Stomach (tissue), 9 donors: Measurements from ENCODE around the gene OR2T33. TPM values are rescaled to one million over a fixed set of nuclear protein-coding genes. Genes with fewer than 3 reads are reported as not detected.

Experiments
- DNase-seq, 2 donors: peaks; one replicate each; pipeline versions ENCODE4 v3.0.0 to v3.0.0-alpha.2; 2013 to 2019
- H3K27ac ChIP-seq, 5 donors: fragments of 200-600 bp in 4 of 5; sonication (generic) in 4 of 5; one replicate each; pipeline ENCODE4 v1.5.1; 2013 to 2019; ENCODE audit warnings: mild to moderate bottlenecking in 1 of 5, moderate library complexity in 1 of 5
- H3K27me3 ChIP-seq, 3 donors: fragments of 200-600 bp; sonication (generic); one replicate each; pipeline ENCODE4 v1.5.1; 2017 to 2019; ENCODE audit warnings: mixed run types in 1 of 3
- H3K36me3 ChIP-seq, 4 donors: fragments of 200-600 bp; sonication (generic); 1 replicate in 3 of 4; 2 replicates in 1 of 4; pipeline ENCODE4 v1.5.1; 2016 to 2019
- H3K4me1 ChIP-seq, 4 donors: fragments of 200-600 bp; sonication (generic); one replicate each; pipeline ENCODE4 v1.5.1; 2016 to 2019
- H3K4me3 ChIP-seq, 4 donors: fragments of 200-600 bp; sonication (generic) in 3 of 4; one replicate each; pipeline ENCODE4 v1.5.1; 2016 to 2019; ENCODE audit warnings: mild to moderate bottlenecking in 1 of 4
- H3K9me3 ChIP-seq, 4 donors: fragments of 200-600 bp; sonication (generic); one replicate each; pipeline ENCODE4 v1.5.1; 2016 to 2019
- POLR2AphosphoS5 ChIP-seq, 3 donors: sonication (generic); formaldehyde crosslinking; IDR thresholded peaks; one replicate each; pipeline ENCODE4 v1.6.1; 2016; ENCODE audit warnings: antibody characterized with exemption in 3 of 3
- WGBS, 5 donors: extraction: QIAGEN DNeasy Blood & Tissue Kit in 3 of 5; methylation state at CpG; one replicate each; pipeline versions ENCODE4 v1.1.5 to v1.1.7; 2013 to 2018; 5-methylcytosine and 5-hydroxymethylcytosine counted together
- intact Hi-C: fragments of 100-400 bp; cut with DNase I; formaldehyde crosslinking; loops from one replicate; pipeline ENCODE4 v1.15.1; 2023; ENCODE audit warnings: low total_unique reads
- polyA plus RNA-seq, 3 donors: library from polyadenylated mRNA; stranded (reverse); fragments of 200-250 nt; gene quantifications; one replicate each; pipeline ENCODE4 v1.2.3, GENCODE V29; 2013
- total RNA-seq, 5 donors: library from RNA; depleted of rRNA; stranded (reverse); fragments of >200 nt; gene quantifications; one replicate each; pipeline versions ENCODE4 v1.1.0 to v1.2.3, GENCODE V29; 2014 to 2016
- donor health status: healthy with polysubstance abuse.
- donor health status: Bipolar disorder and iron deficiency.
- donor health status: healthy.

The OR2T33 gene
- total and polyA plus RNA-seq, 8 donors = not detected

GRCh38 chr1:248225537-248225936 is 52.2 kb downstream of the OR2T33 start:
- no peak overlapping the region for H3K27ac ChIP-seq
- peaks cover 0 to 20% (median 8%) of the 10 kb centered on the region in 4 donors for H3K9me3 ChIP-seq
- no peak overlapping the region for H3K4me3 ChIP-seq
- intact Hi-C loops = no loop called here
- H3K36me3 ChIP-seq = no peaks in the 10 kb centered on the region
- no peaks in the 10 kb centered on the region for H3K27me3 ChIP-seq
- TF ChIP-seq POLR2AphosphoS5 (IDR thresholded peaks at IDR 0.05) = no peak
- H3K4me1 ChIP-seq = no peaks in the 10 kb centered on the region
- DNase-seq = no peak
- WGBS, 5 donors = 67 to 92% (median 75%) methylated on average over 1 of the region's 1 CpG

Other genes with a start within 250 kb of the OR2T33 start
- gene OR2L2, start 247.9 kb downstream of the OR2T33 start, total RNA-seq = not detected
- gene OR2L2, start 247.9 kb downstream of the OR2T33 start, polyA plus RNA-seq = not detected
- gene OR2L3, start 231.1 kb downstream of the OR2T33 start, total RNA-seq = not detected
- gene OR2L3, start 231.1 kb downstream of the OR2T33 start, polyA plus RNA-seq = not detected
- gene OR2L13, start 182.8 kb downstream of the OR2T33 start, total RNA-seq = under 1 TPM in 1 of 5 donors, not detected in 4; 0.37 TPM
- not detected for gene OR2L13, start 182.8 kb downstream of the OR2T33 start, polyA plus RNA-seq
- gene OR2M5, start 132.8 kb downstream of the OR2T33 start, total RNA-seq = not detected
- gene OR2M5, start 132.8 kb downstream of the OR2T33 start, polyA plus RNA-seq = not detected
- gene OR2M2, start 103.2 kb downstream of the OR2T33 start, total RNA-seq = not detected
- not detected for gene OR2M2, start 103.2 kb downstream of the OR2T33 start, polyA plus RNA-seq
- gene OR2M3, start 80.7 kb downstream of the OR2T33 start, total RNA-seq = under 1 TPM in 1 of 5 donors, not detected in 4; 0.45 TPM
- gene OR2M3, start 80.7 kb downstream of the OR2T33 start, polyA plus RNA-seq = not detected
- not detected for gene OR2M4, start 46.6 kb downstream of the OR2T33 start, total RNA-seq
- not detected for gene OR2M4, start 46.6 kb downstream of the OR2T33 start, polyA plus RNA-seq
- gene OR2T12, start 25.4 kb upstream of the OR2T33 start, total RNA-seq = not detected
- not detected for gene OR2T12, start 25.4 kb upstream of the OR2T33 start, polyA plus RNA-seq
- gene OR2M7, start 46.6 kb upstream of the OR2T33 start, total RNA-seq = not detected
- not detected for gene OR2M7, start 46.6 kb upstream of the OR2T33 start, polyA plus RNA-seq
- not detected for gene OR14C36, start 70.8 kb upstream of the OR2T33 start, total RNA-seq
- gene OR14C36, start 70.8 kb upstream of the OR2T33 start, polyA plus RNA-seq = not detected
- gene OR2T4, start 83.7 kb upstream of the OR2T33 start, total RNA-seq = not detected
- gene OR2T4, start 83.7 kb upstream of the OR2T33 start, polyA plus RNA-seq = not detected
- under 1 TPM in 1 of 5 donors, not detected in 4; under 0.01 TPM for gene OR2T6, start 97.8 kb upstream of the OR2T33 start, total RNA-seq
- not detected for gene OR2T6, start 97.8 kb upstream of the OR2T33 start, polyA plus RNA-seq
- not detected for gene OR2T1, start 125.1 kb upstream of the OR2T33 start, total RNA-seq
- not detected for gene OR2T1, start 125.1 kb upstream of the OR2T33 start, polyA plus RNA-seq
- gene OR2T2, start 167.7 kb upstream of the OR2T33 start, total RNA-seq = not detected
- gene OR2T2, start 167.7 kb upstream of the OR2T33 start, polyA plus RNA-seq = not detected
- not detected for gene OR2T3, start 195.4 kb upstream of the OR2T33 start, total RNA-seq
- gene OR2T3, start 195.4 kb upstream of the OR2T33 start, polyA plus RNA-seq = not detected
- not detected for gene OR2T5, start 210.6 kb upstream of the OR2T33 start, total RNA-seq
- gene OR2T5, start 210.6 kb upstream of the OR2T33 start, polyA plus RNA-seq = not detected
- gene OR2G6, start 230.1 kb upstream of the OR2T33 start, total RNA-seq = not detected
- gene OR2G6, start 230.1 kb upstream of the OR2T33 start, polyA plus RNA-seq = not detected